GM21825 (cell line): ENCODE results near the gene TMIGD3.

Source experiments
- ATAC-seq: cut with Tn5 transposase; IDR thresholded peaks from one replicate; pipeline ENCODE4 v1.9.1; 2021; ENCODE audit warnings: mild to moderate bottlenecking, moderate library complexity; ENCODE audit not compliant: unreplicated experiment

TMIGD3 gene

GRCh38 chr1:111448918-111449702 is 54.3 kb downstream of the TMIGD3 start, which contains the start of the genes ATP5PB and WDR77:
Gene ATP5PB, plus strand, starts transcription at chr1:111449464. Its CDS starts 78 bp downstream, at chr1:111449542.
Gene WDR77, minus strand, starts transcription at chr1:111449256. Its CDS starts 87 bp downstream, at chr1:111449169.
- peak; percentile 92 for ATAC-seq

- peak; percentile 10 for ATAC-seq
Measured at GRCh38 chr1:111448482-111448917, 54.9 kb downstream of the TMIGD3 start.

GRCh38 chr1:111446967-111447892 is 56.2 kb downstream of the TMIGD3 start:
- ATAC-seq = no peak

GRCh38 chr1:111446546-111446945 is 56.9 kb downstream of the TMIGD3 start:
- ATAC-seq = no peak

GRCh38 chr1:111444031-111444430 is 59.4 kb downstream of the TMIGD3 start:
- ATAC-seq = no peak

- no peak for ATAC-seq
Measured at GRCh38 chr1:111442457-111442856, 61.0 kb downstream of the TMIGD3 start.

- no peak for ATAC-seq
Measured at GRCh38 chr1:111441573-111442192, 61.8 kb downstream of the TMIGD3 start.

GRCh38 chr1:111439461-111440351 is 63.7 kb downstream of the TMIGD3 start:
- no peak for ATAC-seq

GRCh38 chr1:111436726-111437125 is 66.7 kb downstream of the TMIGD3 start:
- ATAC-seq = no peak
